Measurements from ENCODE around the gene LCE1D. TPM values are rescaled to one million over a fixed set of nuclear protein-coding genes. Genes with fewer than 3 reads are reported as not detected.

Gene LCE1D
- total and polyA plus RNA-seq, 4 donors: 0.39 TPM; not detected in 3

Other genes with a start within 250 kb of the LCE1D start
- not detected for gene LCE3E, start 229.9 kb upstream of the LCE1D start, total RNA-seq
- not detected for gene LCE3E, start 229.9 kb upstream of the LCE1D start, polyA plus RNA-seq (ENCODE audit: insufficient read length in 2 of 2)
- gene LCE3D, start 216.2 kb upstream of the LCE1D start, total RNA-seq: not detected
- gene LCE3D, start 216.2 kb upstream of the LCE1D start, polyA plus RNA-seq (ENCODE audit: insufficient read length in 2 of 2): not detected
- not detected for gene LCE3C, start 196.5 kb upstream of the LCE1D start, total RNA-seq
- not detected for gene LCE3C, start 196.5 kb upstream of the LCE1D start, polyA plus RNA-seq (ENCODE audit: insufficient read length in 2 of 2)
- not detected for gene LCE3B, start 182.9 kb upstream of the LCE1D start, total RNA-seq
- gene LCE3B, start 182.9 kb upstream of the LCE1D start, polyA plus RNA-seq (ENCODE audit: insufficient read length in 2 of 2): not detected
- not detected for gene LCE3A, start 173.6 kb upstream of the LCE1D start, total RNA-seq
- not detected for gene LCE3A, start 173.6 kb upstream of the LCE1D start, polyA plus RNA-seq (ENCODE audit: insufficient read length in 2 of 2)
- gene LCE2D, start 133.3 kb upstream of the LCE1D start, total RNA-seq: not detected
- gene LCE2D, start 133.3 kb upstream of the LCE1D start, polyA plus RNA-seq (ENCODE audit: insufficient read length in 2 of 2): not detected
- not detected for gene LCE2C, start 121.4 kb upstream of the LCE1D start, total RNA-seq
- not detected for gene LCE2C, start 121.4 kb upstream of the LCE1D start, polyA plus RNA-seq (ENCODE audit: insufficient read length in 2 of 2)
- gene LCE2B, start 110.6 kb upstream of the LCE1D start, total RNA-seq: not detected
- gene LCE2B, start 110.6 kb upstream of the LCE1D start, polyA plus RNA-seq (ENCODE audit: insufficient read length in 2 of 2): not detected
- not detected for gene LCE2A, start 98.4 kb upstream of the LCE1D start, total RNA-seq
- not detected for gene LCE2A, start 98.4 kb upstream of the LCE1D start, polyA plus RNA-seq (ENCODE audit: insufficient read length in 2 of 2)
- gene LCE4A, start 88.6 kb upstream of the LCE1D start, total RNA-seq: not detected
- gene LCE4A, start 88.6 kb upstream of the LCE1D start, polyA plus RNA-seq (ENCODE audit: insufficient read length in 2 of 2): not detected
- not detected for gene KPRP, start 38.7 kb upstream of the LCE1D start, total RNA-seq
- not detected for gene KPRP, start 38.7 kb upstream of the LCE1D start, polyA plus RNA-seq (ENCODE audit: insufficient read length in 2 of 2)
- gene LCE1F, start 21.6 kb upstream of the LCE1D start, total RNA-seq: not detected
- not detected for gene LCE1F, start 21.6 kb upstream of the LCE1D start, polyA plus RNA-seq (ENCODE audit: insufficient read length in 2 of 2)
- not detected for gene LCE1E, start 10.5 kb upstream of the LCE1D start, total RNA-seq
- not detected for gene LCE1E, start 10.5 kb upstream of the LCE1D start, polyA plus RNA-seq (ENCODE audit: insufficient read length in 2 of 2)
- gene LCE1C, start 9.9 kb downstream of the LCE1D start, total RNA-seq: not detected
- gene LCE1C, start 9.9 kb downstream of the LCE1D start, polyA plus RNA-seq (ENCODE audit: insufficient read length in 2 of 2): not detected
- gene LCE1B, start 15.2 kb downstream of the LCE1D start, total RNA-seq: not detected
- not detected for gene LCE1B, start 15.2 kb downstream of the LCE1D start, polyA plus RNA-seq (ENCODE audit: insufficient read length in 2 of 2)
- not detected for gene LCE1A, start 30.8 kb downstream of the LCE1D start, total RNA-seq
- not detected for gene LCE1A, start 30.8 kb downstream of the LCE1D start, polyA plus RNA-seq (ENCODE audit: insufficient read length in 2 of 2)
- not detected for gene LCE6A, start 46.1 kb downstream of the LCE1D start, total RNA-seq
- not detected for gene LCE6A, start 46.1 kb downstream of the LCE1D start, polyA plus RNA-seq (ENCODE audit: insufficient read length in 2 of 2)
- gene LCE7A, start 63.3 kb downstream of the LCE1D start, total RNA-seq: not detected
- gene LCE7A, start 63.3 kb downstream of the LCE1D start, polyA plus RNA-seq (ENCODE audit: insufficient read length in 2 of 2): not detected
- gene SMCP, start 81.6 kb downstream of the LCE1D start, total RNA-seq: not detected
- gene SMCP, start 81.6 kb downstream of the LCE1D start, polyA plus RNA-seq (ENCODE audit: insufficient read length in 2 of 2): not detected
- gene IVL, start 111.8 kb downstream of the LCE1D start, total RNA-seq: not detected
- not detected for gene IVL, start 111.8 kb downstream of the LCE1D start, polyA plus RNA-seq (ENCODE audit: insufficient read length in 2 of 2)
- gene SPRR5, start 150.5 kb downstream of the LCE1D start, total RNA-seq: not detected
- gene SPRR5, start 150.5 kb downstream of the LCE1D start, polyA plus RNA-seq (ENCODE audit: insufficient read length in 2 of 2): not detected
- gene SPRR4, start 173.9 kb downstream of the LCE1D start, total RNA-seq: not detected
- not detected for gene SPRR4, start 173.9 kb downstream of the LCE1D start, polyA plus RNA-seq (ENCODE audit: insufficient read length in 2 of 2)
- not detected for gene SPRR1A, start 187.4 kb downstream of the LCE1D start, total RNA-seq
- not detected for gene SPRR1A, start 187.4 kb downstream of the LCE1D start, polyA plus RNA-seq (ENCODE audit: insufficient read length in 2 of 2)
- gene SPRR3, start 205.0 kb downstream of the LCE1D start, total RNA-seq: under 1 TPM in 1 of 2 donors, not detected in 1; 0.39 TPM
- under 1 TPM; 0.24 to 0.49 TPM for gene SPRR3, start 205.0 kb downstream of the LCE1D start, polyA plus RNA-seq (ENCODE audit: insufficient read length in 2 of 2)
- gene SPRR1B, start 234.5 kb downstream of the LCE1D start, total RNA-seq: not detected
- not detected for gene SPRR1B, start 234.5 kb downstream of the LCE1D start, polyA plus RNA-seq (ENCODE audit: insufficient read length in 2 of 2)
- gene SPRR2D, start 244.4 kb downstream of the LCE1D start, total RNA-seq: not detected
- gene SPRR2D, start 244.4 kb downstream of the LCE1D start, polyA plus RNA-seq (ENCODE audit: insufficient read length in 2 of 2): not detected

Measured in spinal cord (tissue), 4 donors.